RCC 7860 (cell line): Measurements from ENCODE around the gene THADA.
"Not testable (repeated sequence)": the region's sequence is repeated elsewhere in the genome, so short reads cannot be mapped to it uniquely, and the experiment has no call there.

Experiments
- DNase-seq: peaks from one replicate; pipeline ENCODE4 v3.0.0-alpha.2; 2015; ENCODE audit warnings: low spot score
- FAIRE-seq: peaks from 2 replicates; lab custom pipeline; 2012; peaks lifted over from hg19 to GRCh38; lab: Jason Lieb, UNC

Gene THADA

DNA sequence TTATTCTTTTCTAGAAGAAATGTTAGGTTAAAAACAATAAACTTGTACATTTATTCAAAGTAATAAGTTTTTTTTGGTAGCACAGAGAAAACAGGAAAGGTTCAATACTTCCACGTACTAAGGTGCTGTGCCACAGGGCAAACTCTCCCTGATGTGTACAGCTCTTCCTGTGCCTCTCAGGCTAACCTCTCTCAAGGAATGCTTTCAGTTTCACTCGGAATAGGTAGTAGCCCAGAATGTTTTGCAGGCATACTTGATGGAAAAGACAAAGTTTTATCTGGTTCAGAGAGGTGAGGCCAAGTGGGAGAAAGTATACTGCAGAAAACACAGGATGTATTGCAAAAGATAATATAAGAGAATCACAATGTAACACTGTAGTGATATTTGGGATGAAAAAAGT is 198.4 kb downstream of the THADA start:
- FAIRE-seq (no peak), DNase-seq (no peak)

DNA sequence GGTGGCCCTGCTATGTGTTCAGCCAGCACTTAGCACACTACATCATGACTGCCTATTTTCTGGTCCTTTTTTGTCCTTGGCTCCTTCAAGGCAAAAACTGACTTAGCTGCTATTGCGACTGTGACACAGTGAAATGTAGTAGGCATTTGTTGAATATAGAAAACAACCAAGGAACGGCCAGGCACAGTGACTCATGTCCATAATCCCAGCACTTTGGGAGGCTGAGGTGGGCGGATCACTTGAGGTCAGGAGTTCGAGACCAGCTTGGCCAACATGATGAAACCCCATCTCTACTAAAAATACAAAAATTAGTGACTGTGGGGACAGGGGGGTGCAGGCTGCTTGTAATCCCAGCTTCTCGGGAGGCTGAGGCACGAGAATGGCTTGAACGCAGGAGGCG is 199.5 kb downstream of the THADA start:
- DNase-seq: not testable (repeated sequence)

DNA sequence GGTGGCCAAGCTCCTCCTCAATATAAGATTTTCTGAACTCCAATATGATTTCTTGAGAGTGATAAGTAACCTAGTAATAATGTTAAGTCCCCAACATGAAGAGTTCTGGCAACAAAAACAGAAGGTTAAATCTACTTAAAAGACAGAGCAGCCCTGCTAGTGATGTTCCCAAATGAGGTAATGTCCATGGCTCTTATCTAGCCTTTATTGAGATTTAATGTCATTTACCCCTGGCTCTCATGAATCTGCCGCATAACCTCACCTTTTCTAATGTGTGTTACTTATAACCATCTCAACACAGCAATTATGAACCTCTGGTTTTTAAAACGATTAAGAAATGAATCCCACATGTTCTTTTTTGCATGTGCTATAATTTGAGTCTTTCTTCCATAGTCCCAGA is 201.9 kb downstream of the THADA start:
- FAIRE-seq (no peak), DNase-seq (no peak)

More for the DNA sequence above, 199.5 kb downstream of the THADA start:
- not testable (repeated sequence) for FAIRE-seq

DNA sequence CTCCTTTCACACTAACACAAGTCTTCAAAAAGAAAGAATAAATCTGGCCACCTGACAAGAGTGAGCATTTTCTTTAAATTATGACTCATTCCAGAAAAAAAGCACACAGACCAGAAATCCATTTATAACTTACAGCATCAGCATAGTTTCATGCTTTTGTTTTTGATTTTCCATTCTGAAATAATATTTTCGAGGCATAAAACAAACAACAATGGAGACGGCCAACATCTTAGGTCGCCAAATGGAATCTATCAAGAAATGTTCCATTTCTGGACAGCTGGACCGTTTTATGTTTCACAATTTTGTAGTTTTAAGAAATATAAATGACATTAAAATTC is 204.0 kb downstream of the THADA start:
- FAIRE-seq (no peak), DNase-seq (no peak)

DNA sequence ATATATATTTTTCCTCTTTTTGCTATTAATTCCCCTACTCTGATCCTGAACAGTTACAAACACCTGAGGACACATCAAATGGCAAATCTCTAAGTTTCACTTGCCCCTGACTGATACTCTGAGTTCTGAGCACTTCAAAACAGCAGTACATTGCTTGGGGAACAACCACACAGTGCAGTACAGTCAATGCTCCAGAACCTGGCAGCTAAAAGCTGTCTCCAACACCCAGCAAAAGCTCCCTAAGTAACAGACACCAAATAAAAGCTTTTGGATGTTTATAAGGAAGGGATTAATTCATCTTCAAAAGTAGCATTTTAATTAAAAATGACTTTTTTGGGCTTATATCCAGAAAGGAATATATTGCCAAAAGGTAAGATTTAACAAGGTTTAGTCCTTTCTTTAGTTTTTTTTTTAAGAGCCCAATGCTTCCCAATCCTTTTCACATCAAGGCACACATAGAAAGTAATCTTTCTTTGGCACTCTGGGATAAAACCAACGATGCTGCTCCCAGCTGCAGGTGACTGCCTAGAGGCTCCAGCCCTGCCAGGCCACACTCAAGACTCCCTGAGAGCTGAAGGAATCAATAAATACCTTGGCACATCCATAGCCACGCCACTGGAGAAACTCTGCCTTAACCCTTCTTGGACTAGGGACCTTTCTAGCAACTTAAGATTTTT is 204.5 kb downstream of the THADA start:
- DNase-seq (no peak), FAIRE-seq (no peak)

DNA sequence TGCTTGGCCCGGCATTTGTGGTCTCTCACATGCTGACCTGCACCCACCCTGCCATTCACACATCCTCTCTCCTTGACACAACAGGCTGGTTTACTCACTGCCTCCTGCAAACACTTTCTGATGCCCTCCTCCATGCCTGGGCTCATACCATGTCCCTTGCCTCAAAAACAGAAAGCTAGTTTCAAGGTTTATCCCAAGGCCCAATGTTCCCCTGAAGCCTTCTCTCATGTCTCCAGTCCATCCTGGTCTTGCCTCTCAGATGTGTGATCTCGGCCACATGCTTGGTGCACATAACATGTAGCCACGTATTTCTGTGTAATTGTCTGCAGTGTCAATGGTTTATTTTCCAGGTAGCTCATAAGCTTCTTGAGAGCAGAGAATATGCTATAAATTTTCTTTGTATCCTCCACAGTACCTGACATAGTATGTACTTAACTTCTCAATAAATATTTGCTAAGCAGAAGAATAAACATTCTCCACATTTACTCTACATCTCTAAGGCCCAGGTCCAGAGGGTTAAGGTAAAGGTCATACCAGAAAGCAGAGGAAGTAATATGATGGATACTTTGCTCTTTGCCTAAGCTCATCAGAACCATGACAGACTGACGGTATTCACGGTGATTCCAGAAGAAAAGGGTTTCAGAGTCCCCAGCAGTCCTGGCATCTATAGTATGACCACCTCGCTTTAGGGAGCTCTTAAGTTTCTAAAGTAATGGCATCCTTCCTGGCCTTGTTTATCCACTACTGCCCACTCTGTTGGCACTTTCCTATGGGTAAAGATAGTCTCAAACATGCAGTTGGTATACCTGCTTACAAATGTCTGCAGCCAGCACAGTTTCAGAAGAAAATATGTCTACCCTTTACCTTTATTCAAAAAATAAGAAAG is 206.0 kb downstream of the THADA start:
- DNase-seq: no peak
- no peak for FAIRE-seq

DNA sequence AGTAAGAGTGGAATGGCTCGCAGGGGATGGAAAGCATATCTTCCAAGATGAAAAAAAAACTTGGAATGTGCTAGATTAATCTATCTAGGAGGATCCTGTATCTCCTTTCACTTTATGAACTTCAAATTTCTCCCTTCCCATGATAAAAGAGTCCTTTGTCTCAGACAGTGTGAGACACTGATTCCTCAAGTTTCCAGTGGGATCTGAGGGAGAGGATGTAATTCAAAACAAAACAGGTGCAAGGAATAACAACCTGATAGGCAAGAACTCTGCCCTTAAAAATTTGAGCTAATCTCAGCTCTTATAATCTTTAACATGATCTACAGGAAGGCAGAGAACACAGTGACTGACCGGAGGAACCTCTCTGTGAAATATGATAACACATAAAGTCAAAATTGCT is 207.5 kb downstream of the THADA start:
- DNase-seq (no peak), FAIRE-seq (no peak)

DNA sequence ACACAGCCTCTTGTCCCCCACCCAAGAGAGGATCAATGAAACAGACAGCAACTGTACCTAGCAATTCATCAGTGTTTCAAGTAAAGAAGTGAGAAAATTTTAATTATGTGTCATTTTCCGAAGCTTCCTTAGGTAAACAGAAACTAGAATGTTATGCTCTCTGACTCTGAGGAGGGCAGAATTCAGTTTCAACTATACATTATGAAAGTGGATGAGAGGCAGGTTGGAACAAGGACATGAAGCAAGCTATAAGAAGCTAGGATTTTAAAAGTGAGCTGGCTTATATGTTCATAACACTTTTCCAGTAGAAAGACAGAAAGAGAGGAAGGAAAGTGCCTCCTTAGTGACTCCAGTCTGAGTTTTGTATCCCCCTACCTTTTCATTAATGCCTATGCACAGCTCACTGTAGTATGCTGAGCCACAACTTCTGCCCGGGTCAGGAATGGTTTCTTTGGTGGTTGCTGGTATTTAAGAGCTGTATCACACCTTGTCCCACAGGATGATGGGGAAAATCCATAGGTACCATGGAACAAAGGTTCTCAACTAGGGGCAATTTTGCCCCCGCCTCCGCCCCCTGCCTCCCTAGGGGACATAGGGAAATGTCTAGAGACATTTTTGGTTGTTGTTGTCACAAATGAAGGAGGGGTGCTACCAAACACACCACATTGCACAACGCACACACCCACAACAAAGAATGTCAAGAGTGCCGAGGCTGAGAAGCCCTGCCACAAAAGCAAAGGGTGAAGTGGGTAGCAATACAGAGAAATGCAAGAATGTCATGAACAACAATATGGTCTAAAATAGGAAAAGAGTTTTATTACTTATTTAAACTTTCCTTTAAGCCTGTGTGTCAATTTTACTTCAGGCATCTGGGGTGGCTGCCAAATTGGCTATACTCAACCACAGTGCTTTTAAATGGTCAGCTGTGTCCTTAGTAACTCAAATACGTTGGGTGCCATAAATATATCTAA is 208.5 kb downstream of the THADA start:
- FAIRE-seq (no peak), DNase-seq (no peak)

DNA sequence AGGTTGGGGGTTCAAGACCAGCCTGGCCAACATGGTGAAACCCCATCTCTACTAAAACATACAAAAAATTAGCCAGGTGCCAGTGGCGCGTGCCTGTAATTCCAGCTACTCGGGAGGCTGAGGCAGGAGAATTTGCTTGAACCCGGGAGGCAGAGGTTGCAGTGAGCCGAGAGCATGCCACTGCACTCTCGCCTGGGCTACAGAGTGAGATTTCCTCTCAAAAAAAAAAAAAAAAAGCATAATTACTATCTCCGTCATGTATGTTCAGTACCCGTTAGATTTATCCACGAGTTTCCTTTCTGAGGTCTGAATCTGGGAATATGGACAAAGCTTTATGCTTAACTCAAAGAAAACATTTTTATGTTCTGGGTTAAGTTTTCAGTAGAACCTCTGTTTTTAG is 209.2 kb downstream of the THADA start:
- not testable (repeated sequence) for FAIRE-seq, DNase-seq

DNA sequence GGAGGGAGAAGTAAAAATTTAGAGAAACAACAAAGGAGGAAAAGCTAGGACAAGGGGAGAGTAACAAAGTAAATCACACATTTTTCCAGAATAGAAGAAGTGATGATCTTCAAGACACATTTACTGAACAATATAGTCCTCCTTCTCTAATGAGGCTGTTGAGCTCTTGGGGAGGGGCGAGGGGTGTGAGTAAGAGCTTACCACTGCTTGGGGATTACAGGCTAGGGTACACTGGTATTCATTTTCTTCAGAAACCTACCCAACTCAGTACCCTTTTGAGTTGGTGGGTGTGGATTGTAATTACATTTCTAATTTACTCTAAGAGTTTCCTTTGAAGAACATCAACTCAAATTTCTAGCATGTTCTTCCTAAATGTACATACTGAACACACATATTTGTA is 211.7 kb downstream of the THADA start:
- DNase-seq: no peak
- no peak for FAIRE-seq

DNA sequence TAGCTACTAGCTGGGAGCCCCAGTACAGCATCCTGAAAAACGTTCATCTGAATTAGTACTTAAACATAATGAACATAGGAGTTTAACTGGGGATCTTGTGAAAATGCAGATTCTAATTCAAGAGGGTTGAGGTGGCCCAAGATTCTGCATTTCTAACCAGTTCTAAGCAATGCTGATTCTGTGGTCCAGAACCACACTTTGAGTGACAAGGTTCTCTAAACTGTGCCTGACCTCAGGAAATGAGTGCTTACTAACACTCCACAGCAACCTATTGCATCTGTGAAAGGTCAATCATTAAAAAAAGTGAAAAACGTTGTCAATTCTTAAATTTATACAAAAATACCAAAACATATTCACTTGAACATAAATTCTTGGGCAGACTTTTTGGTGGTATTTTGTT is 212.3 kb downstream of the THADA start:
- DNase-seq (no peak), FAIRE-seq (no peak)

DNA sequence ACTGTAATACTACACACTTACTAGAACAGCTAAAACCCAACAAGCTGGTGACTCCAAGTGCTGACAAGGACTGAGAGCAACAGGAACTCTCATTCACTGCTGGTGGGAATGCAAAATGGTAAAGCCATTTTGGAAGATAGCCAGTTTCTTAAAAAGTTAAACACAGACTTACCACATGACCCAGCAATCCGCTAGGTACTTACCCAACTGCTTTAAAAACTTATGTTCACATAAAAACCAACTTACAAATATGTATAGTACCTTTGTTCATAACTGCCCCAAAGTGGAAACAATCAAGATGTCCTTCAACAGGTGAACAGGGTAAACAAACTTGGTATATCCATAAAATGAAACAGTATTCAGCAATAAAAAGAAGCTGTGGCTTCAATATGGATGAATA is 216.3 kb downstream of the THADA start:
- DNase-seq (no peak), FAIRE-seq (no peak)

DNA sequence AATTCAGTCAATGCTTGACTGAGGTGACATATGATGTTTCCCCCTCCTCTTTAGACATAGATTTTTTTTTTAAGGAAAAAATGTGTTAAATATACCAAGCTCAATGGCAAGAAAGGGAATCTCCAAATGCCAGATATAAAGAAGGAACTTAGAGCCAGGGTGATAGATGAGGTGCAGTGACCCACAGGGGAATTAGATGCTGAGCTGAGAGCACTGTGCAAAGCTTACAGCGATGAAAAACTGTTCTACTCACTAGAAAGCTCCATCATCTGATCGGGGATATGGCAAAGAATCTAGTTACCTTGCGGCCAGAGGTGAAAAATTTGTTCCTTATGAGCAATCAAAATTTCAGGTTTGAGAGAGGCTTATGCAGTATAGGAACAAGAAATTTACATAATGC is 218.5 kb downstream of the THADA start:
- FAIRE-seq (no peak), DNase-seq (no peak)

DNA sequence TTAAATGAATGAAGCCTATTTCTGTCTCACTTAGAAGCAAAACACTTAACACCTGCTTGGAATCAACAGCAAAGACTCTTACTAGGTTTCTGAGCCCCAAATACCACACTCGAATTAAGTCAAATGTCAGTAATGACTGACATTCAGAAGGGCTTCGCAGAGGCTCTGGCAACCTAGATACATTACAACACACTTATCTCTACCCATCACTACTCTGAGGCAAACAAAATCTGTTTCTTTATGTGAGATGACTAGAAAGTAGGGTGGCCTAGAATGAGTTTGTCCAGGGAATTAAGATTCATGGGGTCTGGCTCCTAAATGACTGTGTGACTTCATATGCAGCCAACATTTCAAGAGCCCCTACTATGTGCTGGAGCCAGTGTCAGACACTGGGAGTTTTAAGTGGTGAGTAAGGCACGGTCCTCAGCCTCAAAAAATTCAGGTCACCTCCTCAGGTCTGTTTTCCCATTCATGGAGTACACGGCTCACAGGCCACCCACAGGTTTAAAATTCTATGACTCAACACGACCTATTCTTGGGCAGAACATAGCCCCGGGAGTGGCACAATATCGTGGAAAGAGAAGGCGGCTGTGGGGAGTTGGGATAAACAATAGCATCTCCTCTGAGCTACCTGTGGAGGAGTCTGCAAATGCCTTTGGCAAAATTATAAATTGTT is 219.2 kb downstream of the THADA start:
- FAIRE-seq: no peak
- no peak for DNase-seq

DNA sequence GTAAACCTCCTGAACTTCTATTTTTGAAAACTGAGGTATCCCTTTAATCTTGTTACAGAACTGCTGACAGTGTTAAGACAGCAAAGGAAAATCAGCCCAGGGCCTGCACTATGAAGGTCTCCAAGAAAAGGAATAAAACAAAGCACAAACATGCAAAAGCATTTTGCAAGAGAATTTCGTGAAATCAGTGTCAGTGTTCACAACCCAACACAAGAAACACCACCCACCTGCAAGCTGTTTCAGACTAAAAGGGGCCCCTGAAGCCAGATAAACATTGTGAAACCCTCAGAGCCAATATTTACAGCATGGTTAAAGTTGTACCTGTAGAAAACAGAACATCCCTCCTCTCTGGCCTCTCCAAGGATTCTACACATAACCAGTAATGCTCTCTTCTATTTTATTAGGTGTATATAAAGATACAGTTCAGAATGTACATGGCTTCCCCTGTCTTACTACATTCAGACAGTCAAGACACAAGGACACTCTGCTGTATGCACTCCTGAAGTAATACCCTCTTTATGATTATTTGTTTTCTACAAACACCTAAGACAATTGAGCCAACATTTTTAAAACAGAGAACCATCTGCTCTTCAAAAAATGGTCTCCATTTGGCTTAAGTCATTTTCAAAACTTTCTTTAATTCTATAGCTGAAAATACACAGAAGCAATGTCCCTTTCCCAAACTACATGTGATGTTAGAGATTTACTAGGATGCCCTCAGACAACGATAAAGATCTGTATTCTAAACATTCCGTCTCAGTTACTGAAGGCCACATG is 219.9 kb downstream of the THADA start:
- DNase-seq (no peak), FAIRE-seq (no peak)

DNA sequence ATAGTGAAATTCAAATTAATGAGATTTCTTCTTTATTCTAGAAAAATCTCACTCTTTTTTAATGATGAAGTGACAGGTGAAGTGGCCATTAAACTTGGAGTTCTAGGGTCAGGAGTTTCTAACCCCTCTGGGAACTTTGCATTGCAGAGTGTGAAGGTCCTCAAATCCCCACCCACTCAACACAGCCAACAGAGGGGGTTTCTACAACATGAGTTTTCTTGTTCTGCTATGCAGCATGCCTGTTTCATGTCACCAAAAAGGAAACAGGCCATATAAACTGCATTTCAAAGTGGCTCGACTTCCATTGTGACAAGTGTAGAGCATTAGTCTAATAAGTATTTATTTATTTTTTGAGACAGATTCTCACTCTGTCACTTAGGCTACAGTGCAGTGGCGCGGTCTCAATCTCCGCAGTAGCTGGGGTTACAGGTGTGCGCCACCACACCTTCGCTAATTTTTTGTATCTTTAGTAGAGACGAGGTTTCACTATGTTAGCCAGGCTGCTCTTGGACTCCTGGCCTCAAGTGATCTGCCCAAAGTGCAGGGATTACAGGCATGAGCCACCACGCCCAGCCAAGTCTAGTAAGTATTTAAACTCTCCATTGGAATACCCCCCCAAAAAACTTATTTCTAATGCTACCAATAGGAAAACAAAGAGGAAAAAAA is 223.3 kb downstream of the THADA start:
- FAIRE-seq (no peak), DNase-seq (no peak)

DNA sequence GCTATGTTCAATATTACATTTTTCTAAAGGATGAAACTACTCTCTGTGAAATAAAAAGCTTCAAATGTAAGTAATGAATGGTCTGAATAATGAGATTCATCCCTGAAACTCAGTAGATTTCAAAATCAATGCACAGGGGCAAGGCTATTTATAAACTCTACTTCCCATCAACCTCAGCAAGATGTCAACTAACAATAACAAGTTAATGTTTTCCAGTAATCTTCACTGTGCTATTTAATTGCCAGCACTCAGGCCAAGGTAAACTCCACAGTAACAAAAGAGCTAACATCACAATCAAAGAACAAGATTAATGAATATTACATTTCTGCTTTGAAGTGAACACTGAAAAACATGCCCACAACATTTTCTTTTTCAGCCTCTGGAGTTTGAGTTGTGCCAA is 225.1 kb downstream of the THADA start:
- no peak for FAIRE-seq
- DNase-seq: no peak

DNA sequence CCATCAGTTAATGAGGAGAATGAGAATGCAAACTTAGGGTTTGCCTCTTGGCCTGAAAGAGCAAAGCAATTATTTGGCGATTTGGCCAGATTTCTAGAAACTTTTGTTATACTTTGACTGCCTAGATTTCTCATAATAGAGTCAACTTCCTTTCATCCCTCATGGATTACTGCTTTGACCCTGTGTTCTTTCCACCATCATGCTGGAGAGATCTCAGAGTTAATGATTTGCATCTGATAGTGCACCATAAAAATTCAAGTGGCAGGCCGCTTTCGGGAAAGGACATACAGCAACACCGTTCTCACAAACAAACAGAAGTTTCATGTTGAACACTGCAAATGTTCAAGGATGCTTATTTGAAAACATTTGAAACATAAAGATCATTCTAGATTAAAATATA is 225.7 kb downstream of the THADA start:
- peak; percentile 22 for DNase-seq

More for the DNA sequence above, 225.7 kb downstream of the THADA start:
- FAIRE-seq: peak; percentile 53
